ENCODE data around the gene ASB11. TPM values are rescaled to one million over a fixed set of nuclear protein-coding genes. Genes with fewer than 3 reads are reported as not detected.
"Not testable (repeated sequence)": the region's sequence is repeated elsewhere in the genome, so short reads cannot be mapped to it uniquely, and the experiment has no call there.

The ASB11 gene
- total RNA-seq, 3 donors from 2014 or later, result not detected

DNA sequence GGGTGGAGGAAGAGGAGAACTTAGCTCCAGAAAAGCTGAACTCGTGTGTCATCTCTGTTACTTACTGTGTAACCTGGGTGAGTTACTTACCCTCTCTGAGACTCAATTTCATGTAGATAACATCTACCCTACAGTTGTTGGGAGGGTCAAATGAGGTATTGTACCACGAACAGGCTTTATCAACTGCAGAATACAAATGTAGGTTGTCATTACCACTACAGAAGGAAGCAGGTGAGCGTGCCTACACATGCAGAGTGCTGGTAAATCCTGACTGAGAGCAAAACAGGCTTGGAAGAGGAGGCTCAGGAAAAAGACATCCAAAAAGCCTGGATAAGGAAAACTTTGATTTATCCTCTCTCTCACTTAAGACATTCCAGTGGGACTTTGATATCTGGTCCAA is 12.7 kb upstream of the ASB11 start:
- Mint-ChIP-seq H3K36me3 (ENCODE audit: insufficient read depth) (peaks cover 14% of the 10 kb centered on the region), H3K4me3 (no peak overlapping the region), H3K4me1 (ENCODE audit: low read depth) (peaks cover 4% of the 10 kb centered on the region), H3K27me3 (ENCODE audit: low read depth) (no peaks in the 10 kb centered on the region), H3K9me3 (no peaks in the 10 kb centered on the region)
- no peak for DNase-seq
- no peak for ATAC-seq

DNA sequence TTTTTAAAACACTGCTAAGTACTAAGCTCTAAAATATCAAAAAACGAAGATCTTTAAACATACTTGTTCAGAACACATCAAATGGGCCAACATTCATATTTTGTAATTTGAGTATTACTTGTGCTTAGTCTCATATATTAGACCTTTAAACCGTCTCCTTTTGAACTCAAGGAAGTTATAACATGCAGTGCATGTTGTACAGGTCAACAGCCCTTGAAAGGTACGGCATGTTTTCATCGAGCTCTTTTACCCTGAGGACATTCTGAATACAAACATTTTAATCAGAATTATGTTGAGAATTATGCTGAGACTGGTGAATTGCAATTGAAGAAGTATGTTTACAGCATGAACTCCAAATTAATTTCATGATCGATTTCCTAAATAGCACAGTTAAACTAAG is 7.0 kb upstream of the ASB11 start:
- ATAC-seq (no peak), DNase-seq (no peak)
- Mint-ChIP-seq H3K36me3 (ENCODE audit: insufficient read depth) (peaks cover 24% of the 10 kb centered on the region), H3K4me3 (no peak overlapping the region), H3K4me1 (ENCODE audit: low read depth) (no peaks in the 10 kb centered on the region), H3K9me3 (no peaks in the 10 kb centered on the region), H3K27me3 (ENCODE audit: low read depth) (no peaks in the 10 kb centered on the region)

DNA sequence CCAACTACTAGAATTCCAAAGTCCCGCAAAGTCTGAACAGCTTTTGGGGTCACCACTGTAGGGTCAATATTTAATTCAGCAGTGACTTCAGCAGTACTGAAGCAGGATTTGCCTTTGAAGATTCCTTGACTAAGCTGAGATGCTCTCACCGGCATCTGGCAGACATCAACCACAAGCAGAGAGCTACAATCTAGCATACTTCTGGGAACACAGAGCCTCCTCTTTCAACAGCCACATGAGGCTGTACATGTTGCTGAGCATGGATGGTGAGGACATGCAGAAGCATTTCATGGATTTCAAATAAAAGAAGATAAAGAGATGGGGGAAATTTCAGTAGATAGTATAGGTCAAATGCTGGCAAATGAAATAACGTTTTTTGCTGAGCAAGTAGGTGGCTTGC is 6.6 kb upstream of the ASB11 start:
- H3K27me3 Mint-ChIP-seq (ENCODE audit: low read depth), result no peaks in the 10 kb centered on the region
- no peak for ATAC-seq
- no peak overlapping the region for H3K4me3 Mint-ChIP-seq
- peaks cover 24% of the 10 kb centered on the region for H3K36me3 Mint-ChIP-seq (ENCODE audit: insufficient read depth)
- H3K4me1 Mint-ChIP-seq (ENCODE audit: low read depth), result no peaks in the 10 kb centered on the region
- H3K9me3 Mint-ChIP-seq, result no peaks in the 10 kb centered on the region
- no peak for DNase-seq

DNA sequence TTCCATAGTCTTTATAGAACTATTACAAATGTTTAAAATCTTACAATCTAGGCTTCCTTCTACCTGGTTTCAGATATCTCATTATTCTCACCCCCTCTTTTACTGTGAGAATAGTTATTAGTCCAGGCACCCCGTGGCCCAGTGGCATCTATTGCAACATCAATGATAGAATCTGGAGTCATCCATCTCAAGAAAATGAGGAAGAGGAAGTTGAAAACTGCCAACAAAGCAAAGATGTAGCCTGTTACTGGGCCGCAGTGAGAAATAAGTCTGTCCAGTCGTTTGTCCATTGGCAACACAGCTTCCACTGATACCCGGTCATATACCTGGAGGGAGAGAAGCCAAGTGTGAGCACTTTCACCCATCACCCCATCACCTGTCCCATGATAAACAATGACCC is 6.0 kb upstream of the ASB11 start:
- DNase-seq (no peak), ATAC-seq (no peak)
- Mint-ChIP-seq H3K36me3 (ENCODE audit: insufficient read depth) (peaks cover 24% of the 10 kb centered on the region), H3K4me1 (ENCODE audit: low read depth) (no peaks in the 10 kb centered on the region), H3K4me3 (no peak overlapping the region), H3K27me3 (ENCODE audit: low read depth) (no peaks in the 10 kb centered on the region), H3K9me3 (no peaks in the 10 kb centered on the region)

DNA sequence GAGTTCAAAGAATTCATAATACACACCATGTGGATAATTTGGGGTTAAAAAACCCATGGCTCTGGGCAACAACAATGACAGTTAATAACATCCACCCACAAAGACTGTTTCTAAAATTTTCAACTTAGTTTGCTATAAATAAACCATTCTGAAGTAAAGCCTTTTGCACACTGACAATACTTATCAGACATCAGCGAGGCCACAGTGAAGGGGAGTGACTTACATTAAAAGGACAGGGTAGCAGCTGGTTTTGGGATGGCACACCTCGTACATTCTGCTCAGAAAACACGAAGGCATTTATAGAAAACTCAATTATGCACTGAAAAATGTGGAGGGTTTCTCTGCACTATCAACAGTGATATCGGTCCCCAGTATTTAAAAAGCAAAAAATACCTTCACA is 4.9 kb upstream of the ASB11 start:
- Mint-ChIP-seq H3K36me3 (ENCODE audit: insufficient read depth) (peaks cover 24% of the 10 kb centered on the region), H3K27me3 (ENCODE audit: low read depth) (no peaks in the 10 kb centered on the region), H3K4me3 (no peak overlapping the region), H3K4me1 (ENCODE audit: low read depth) (no peaks in the 10 kb centered on the region), H3K9me3 (no peaks in the 10 kb centered on the region)
- DNase-seq, result no peak
- no peak for ATAC-seq

DNA sequence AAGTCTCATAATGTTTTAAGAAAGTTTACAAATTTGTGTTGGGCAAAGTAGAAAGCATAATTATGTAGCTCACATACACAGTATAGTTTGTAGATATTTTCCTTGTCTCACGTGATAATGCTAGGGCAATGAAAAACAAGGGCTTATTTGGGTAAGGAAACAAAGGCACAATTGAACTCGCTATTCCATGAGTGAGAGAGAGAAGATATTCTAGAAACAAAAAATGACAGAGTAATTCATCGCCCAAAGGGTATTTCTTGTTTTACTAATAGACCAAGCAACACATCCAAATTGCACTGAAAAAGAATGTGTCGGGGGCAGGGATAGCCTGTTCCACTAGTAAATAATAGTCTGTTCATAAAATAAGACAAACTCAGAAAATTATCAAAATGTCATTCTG is 3.6 kb upstream of the ASB11 start:
- no peaks in the 10 kb centered on the region for H3K27me3 Mint-ChIP-seq (ENCODE audit: low read depth)
- no peaks in the 10 kb centered on the region for H3K9me3 Mint-ChIP-seq
- H3K36me3 Mint-ChIP-seq (ENCODE audit: insufficient read depth), result peaks cover 24% of the 10 kb centered on the region
- no peak overlapping the region for H3K4me3 Mint-ChIP-seq
- DNase-seq, result no peak
- ATAC-seq, result no peak
- H3K4me1 Mint-ChIP-seq (ENCODE audit: low read depth), result no peaks in the 10 kb centered on the region

DNA sequence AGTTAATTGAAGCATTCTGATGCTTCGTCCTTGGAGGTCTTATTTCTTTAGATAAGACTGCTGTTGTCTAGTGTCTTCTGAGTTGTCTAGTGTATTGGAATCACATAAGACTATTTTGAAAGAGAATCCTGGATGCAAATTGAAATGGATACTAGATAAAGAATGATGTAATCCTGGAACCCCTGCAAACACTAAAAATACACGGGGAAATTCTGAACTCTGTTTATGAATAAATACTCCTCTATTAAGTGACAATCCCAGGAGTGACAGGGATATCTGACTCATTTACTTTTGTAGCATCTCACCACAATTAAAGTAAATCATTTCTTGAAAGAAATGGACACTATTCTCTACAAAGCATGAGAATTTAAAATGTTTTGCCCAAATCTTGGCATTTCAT is 968 bp downstream of the ASB11 start:
- H3K4me1 Mint-ChIP-seq (ENCODE audit: low read depth), result no peaks in the 10 kb centered on the region
- H3K9me3 Mint-ChIP-seq, result no peaks in the 10 kb centered on the region
- no peak for ATAC-seq
- no peak for DNase-seq
- no peak overlapping the region for H3K4me3 Mint-ChIP-seq
- H3K27me3 Mint-ChIP-seq (ENCODE audit: low read depth), result no peaks in the 10 kb centered on the region
- peaks cover 3% of the 10 kb centered on the region for H3K36me3 Mint-ChIP-seq (ENCODE audit: insufficient read depth)

DNA sequence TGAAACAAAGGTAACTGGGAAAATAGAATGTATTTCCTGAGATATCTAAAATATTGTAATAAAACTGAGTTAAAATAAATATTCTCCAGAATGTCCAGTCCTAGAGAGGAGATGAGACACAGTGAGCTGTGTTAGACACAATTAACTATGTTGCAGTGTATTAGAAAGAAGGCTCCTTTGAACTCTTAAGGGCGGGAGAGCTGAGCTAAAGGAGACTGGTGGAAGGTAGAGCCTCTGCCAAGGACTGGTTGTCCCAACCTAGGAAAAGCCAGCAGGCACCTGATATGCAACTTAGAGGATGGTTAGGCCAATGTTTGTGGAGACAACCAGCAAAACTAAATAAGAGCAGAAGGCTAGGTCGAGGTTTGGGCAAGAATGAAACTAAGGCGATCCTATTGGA is 4.3 kb downstream of the ASB11 start:
- DNase-seq, result no peak
- H3K4me3 Mint-ChIP-seq, result no peak overlapping the region
- H3K4me1 Mint-ChIP-seq (ENCODE audit: low read depth), result no peaks in the 10 kb centered on the region
- H3K27me3 Mint-ChIP-seq (ENCODE audit: low read depth), result no peaks in the 10 kb centered on the region
- H3K36me3 Mint-ChIP-seq (ENCODE audit: insufficient read depth), result no peaks in the 10 kb centered on the region
- ATAC-seq, result no peak
- no peaks in the 10 kb centered on the region for H3K9me3 Mint-ChIP-seq

DNA sequence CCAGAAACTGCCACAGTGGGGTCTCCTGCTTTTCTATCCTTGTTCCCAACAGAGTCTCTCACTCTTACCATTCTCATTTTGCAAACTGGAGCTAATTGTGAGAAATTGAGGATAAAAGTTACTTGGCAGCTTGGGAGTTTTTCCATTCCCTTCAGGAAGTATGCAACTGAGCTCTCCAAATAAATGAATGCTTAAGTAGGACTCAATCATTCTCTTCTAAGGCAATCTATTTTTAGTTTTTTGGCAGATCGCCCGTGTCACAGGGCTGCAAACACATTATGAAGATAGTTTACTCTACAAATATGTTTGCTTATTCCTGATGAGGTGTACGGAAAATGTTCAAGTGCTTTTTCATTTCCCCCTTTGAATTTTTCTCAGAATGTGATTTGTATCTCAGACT is 5.3 kb downstream of the ASB11 start:
- DNase-seq, result no peak
- no peaks in the 10 kb centered on the region for H3K9me3 Mint-ChIP-seq
- no peak for ATAC-seq
- H3K27me3 Mint-ChIP-seq (ENCODE audit: low read depth), result no peaks in the 10 kb centered on the region
- H3K36me3 Mint-ChIP-seq (ENCODE audit: insufficient read depth), result no peaks in the 10 kb centered on the region
- no peaks in the 10 kb centered on the region for H3K4me1 Mint-ChIP-seq (ENCODE audit: low read depth)
- no peak overlapping the region for H3K4me3 Mint-ChIP-seq

DNA sequence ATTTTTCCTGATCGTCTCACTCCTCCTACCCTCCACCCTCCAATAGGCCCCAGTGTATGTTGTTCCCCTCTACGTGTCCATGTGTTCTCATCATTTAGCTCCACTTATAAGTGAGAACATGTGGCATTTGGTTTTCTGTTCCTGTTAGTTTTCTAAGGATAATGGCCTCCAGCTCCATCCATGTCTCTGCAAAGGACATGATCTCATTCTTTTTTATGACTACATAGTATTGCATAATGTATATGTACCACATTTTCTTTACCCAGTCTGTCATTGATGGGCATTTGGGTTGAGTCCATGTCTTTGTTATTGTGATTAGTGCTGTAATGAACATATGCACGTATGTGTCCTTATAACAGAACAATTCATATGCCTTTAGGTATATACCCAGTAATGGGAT is 9.5 kb downstream of the ASB11 start:
- not testable (repeated sequence) for H3K27me3 Mint-ChIP-seq (ENCODE audit: low read depth); H3K36me3 Mint-ChIP-seq (ENCODE audit: insufficient read depth); H3K9me3 Mint-ChIP-seq; H3K4me1 Mint-ChIP-seq (ENCODE audit: low read depth); ATAC-seq; H3K4me3 Mint-ChIP-seq; DNase-seq

DNA sequence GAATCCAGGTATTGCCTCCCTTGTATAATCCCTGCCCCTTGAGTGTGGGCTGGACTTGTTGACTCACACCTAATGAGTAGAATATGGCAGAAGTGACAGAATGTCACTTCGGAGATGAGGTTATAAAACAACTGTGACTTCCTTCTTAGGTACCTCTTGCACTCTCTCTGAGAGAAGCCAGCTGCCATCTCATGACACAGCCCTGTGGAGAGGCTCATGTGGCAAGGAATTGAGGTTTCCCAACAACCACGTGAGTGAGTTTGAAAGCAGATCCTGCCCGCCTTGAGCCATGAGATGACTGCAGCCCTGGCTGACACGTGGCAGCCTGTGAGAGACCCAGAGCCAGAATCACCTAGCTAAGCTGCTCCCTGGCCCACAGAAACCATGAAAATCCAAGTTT is 13.5 kb downstream of the ASB11 start:
- ATAC-seq (peak; percentile 27 to 54), DNase-seq (no peak)
- Mint-ChIP-seq H3K4me3 (no peak overlapping the region), H3K36me3 (ENCODE audit: insufficient read depth) (no peaks in the 10 kb centered on the region), H3K4me1 (ENCODE audit: low read depth) (peaks cover 1% of the 10 kb centered on the region), H3K27me3 (ENCODE audit: low read depth) (no peaks in the 10 kb centered on the region), H3K9me3 (no peaks in the 10 kb centered on the region)

DNA sequence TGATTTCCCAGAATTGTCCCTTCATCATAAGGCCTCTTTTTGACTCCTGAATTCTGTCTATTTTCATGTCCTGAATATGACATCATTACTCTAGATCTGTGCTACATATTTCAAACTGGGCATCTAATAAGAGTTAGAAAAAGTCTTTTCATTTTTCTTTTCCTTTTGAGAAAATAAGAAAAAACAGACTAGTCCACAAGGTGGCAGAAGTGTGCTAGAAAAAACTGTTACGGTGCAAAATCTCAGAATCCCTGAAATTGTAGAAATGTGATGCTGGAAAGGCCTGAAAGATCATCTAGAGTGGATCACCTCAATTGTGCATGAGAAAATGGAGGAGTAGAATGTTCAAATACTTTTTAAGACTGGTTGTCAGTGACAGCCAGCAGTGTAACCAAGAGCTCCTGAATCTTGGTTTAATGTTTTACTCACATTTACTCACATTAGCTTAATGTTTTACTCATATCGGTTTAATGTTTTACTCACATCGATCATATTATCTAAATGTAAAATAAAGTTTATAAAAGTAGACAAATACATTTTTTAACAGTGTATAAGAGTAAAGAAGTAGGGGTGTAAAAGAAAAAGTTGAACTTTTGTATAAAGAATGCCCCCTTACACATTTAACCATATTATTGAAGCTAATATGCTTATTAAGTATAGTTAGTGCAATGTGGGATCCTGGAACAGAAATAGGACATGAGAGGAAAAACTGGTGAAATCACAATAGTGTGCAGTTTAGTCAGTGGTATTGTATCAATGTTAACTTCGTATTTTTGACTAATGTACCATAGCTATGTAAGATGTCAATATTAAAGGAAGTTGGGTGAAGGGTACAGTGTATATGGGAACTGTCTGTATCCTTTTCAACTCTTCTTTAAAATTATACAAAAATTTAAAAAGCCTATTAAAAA is 15.2 kb downstream of the ASB11 start:
- DNase-seq, result no peak
- Mint-ChIP-seq H3K4me1 (ENCODE audit: low read depth) (peaks cover 1% of the 10 kb centered on the region), H3K4me3 (no peak overlapping the region), H3K9me3 (no peaks in the 10 kb centered on the region), H3K27me3 (ENCODE audit: low read depth) (no peaks in the 10 kb centered on the region), H3K36me3 (ENCODE audit: insufficient read depth) (no peaks in the 10 kb centered on the region)
- ATAC-seq, result no peak

DNA sequence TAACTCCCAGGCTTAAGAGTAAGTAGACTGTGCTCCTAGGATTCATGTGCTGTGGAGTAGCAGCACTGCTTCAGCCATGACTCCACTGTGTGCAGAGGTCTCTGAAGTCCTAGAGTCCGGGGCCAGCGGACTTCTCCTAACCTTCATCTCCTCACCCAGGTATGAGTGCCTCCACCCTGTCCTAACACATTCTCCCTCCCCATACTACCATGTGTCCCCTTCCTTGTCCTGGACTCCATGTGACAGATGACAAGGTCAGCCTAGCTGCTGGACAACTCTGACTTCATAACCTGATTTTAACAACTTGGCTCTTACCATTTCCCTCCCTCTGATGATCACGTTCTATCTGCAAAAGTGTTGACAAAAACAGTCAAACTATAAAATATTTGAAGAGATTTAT is 16.7 kb downstream of the ASB11 start:
- Mint-ChIP-seq H3K36me3 (ENCODE audit: insufficient read depth) (no peaks in the 10 kb centered on the region), H3K4me3 (no peak overlapping the region), H3K4me1 (ENCODE audit: low read depth) (peaks cover 1% of the 10 kb centered on the region), H3K9me3 (no peaks in the 10 kb centered on the region), H3K27me3 (ENCODE audit: low read depth) (no peaks in the 10 kb centered on the region)
- DNase-seq, result no peak
- no peak for ATAC-seq

DNA sequence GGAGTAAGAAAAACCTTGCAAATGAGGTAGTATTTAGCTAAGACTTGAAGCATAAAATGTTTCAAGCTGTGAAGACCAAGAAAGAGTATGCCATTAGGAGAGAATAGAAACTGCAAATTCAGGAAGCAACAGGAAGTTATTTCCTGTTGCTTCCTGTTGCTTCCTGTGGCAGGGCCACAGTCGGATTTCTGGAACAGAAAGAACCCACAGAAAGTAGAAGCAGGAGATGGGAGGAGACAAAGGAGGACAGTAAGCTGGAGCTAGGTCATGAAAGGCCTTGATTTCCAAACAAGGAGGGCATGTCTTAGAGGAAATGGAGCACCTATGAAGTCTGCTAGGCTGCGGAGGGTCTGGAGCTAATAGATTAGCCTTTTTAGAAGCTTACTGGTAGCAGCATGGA is 17.2 kb downstream of the ASB11 start:
- H3K36me3 Mint-ChIP-seq (ENCODE audit: insufficient read depth), result no peaks in the 10 kb centered on the region
- H3K4me1 Mint-ChIP-seq (ENCODE audit: low read depth), result peaks cover 1% of the 10 kb centered on the region
- no peaks in the 10 kb centered on the region for H3K27me3 Mint-ChIP-seq (ENCODE audit: low read depth)
- DNase-seq (no peak), ATAC-seq (no peak)
- no peaks in the 10 kb centered on the region for H3K9me3 Mint-ChIP-seq
- H3K4me3 Mint-ChIP-seq, result no peak overlapping the region

DNA sequence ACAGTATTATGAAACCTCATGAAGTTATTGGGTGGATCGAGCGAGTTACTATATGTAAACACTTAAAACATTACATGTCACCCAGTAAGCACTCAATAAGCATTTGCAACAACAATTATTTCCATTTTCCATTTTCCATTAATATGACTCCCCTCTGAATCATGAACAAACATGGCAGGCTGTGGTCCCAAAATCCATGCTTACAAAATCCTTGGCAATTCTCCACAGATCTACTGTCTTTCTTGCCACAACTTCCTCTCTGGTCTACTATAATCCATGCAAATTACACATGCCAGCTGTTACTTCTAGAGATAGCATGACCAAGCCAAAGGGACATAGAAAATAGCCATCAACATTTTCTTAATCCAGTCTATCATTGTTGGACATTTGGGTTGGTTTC is 22.0 kb downstream of the ASB11 start:
- Mint-ChIP-seq H3K4me1 (ENCODE audit: low read depth) (no peaks in the 10 kb centered on the region), H3K36me3 (ENCODE audit: insufficient read depth) (no peaks in the 10 kb centered on the region), H3K4me3 (no peak overlapping the region), H3K9me3 (no peaks in the 10 kb centered on the region), H3K27me3 (ENCODE audit: low read depth) (no peaks in the 10 kb centered on the region)
- DNase-seq (no peak), ATAC-seq (no peak)

Measured in activated T-cell treated with anti-CD3 and anti-CD28 coated beads, Interleukin-2, amount 50 U/mL, for 4 hours (primary cell).